Measurements from ENCODE around the gene ST8SIA5. TPM values are rescaled to one million over a fixed set of nuclear protein-coding genes. Genes with fewer than 3 reads are reported as not detected.
"Not testable (repeated sequence)": the region's sequence is repeated elsewhere in the genome, so short reads cannot be mapped to it uniquely, and the experiment has no call there.

ST8SIA5 gene
- 0.32 TPM in 1 of 2 replicates, not detected in the other for total RNA-seq

GRCh38 chr18:46756559-46757201 lies at the start of gene ST8SIA5:
TSS of gene ST8SIA5 (minus strand) at chr18:46757053. CDS start at chr18:46756508, 545 bp downstream.
- intact Hi-C loops (cut with micrococcal nuclease): no loop called here

DNA sequence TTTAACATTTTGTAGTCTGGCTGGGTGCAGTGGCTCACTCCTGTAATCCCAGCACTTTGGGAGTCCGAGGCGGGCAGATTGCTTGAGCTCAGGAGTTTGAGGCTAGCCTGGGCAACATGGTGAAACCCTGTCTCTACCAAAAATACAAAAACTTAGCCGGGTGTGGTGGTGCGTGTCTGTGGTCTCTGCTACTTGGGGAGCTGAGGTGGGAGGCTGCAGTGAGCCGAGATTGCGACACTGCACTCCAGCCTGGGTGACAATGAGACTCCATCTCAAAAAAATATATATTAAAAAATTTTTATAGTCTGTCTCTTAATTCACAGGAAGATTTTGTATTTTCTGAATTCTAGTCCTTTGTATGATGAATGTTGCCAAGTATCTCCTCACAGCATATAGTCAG lies 39.1 kb upstream of the ST8SIA5 start:
- intact Hi-C loops (cut with micrococcal nuclease): not testable (repeated sequence)

DNA sequence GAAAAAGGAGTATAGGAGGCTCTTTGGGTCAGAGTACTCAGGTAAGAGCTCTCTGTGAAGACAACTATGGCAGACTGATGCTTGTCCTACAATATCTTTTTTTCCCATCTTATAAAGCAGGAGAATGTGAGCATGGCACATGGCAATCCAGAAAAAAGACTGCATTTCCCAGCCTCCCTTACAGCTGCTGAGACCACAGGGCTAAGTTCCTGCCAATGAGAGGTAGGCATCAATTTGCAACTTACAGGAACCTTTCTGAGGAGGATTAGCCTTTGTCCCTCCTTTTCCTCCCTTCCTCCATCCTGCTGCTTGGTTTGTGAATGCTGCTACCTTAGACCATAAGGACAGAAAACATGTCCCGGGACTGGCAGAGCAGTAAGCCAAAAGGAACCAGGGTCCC lies 37.8 kb upstream of the ST8SIA5 start:
- intact Hi-C loops (cut with micrococcal nuclease): no loop called here

GRCh38 chr18:46793565-46793964 lies 36.7 kb upstream of the ST8SIA5 start:
- intact Hi-C loops (cut with micrococcal nuclease): no loop called here

DNA sequence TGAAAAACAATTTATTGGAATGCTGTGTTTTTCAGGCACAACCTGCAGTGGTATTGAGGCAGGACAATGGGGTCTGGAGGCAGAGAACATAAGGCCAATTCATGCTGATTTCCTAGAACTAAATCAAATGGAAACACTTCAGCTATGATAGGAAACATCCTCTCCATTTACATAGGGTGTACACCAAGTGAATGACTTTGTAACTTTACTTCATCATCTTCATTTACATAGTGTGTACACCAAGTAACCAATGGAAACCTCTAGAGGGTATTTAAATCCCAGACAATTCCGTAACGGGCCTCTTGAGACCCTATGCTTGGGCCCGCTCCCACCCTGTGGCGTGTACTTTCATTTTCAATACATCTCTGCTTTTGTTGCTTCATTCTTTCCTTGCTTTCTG lies 32.2 kb upstream of the ST8SIA5 start:
- intact Hi-C loops (cut with micrococcal nuclease): no loop called here

DNA sequence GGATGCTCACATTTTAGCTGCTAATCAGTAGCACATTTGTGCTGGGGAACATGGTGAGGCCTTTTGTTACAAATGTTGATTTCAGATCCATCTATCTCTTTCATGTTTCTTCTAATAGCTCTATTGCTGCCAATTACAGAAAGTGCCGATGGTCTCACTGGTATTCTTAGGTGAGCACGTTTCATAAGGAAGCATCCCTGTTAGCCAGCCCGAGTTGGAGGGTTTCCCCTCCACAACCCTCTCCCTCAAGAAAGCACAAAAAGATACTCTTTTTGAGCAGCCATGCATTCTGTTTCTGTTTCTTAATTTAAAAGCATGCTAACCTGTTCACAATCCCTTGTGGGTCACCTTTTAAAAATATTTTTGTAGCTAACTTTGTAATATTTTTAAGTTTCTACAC lies 30.8 kb upstream of the ST8SIA5 start:
- intact Hi-C loops (cut with micrococcal nuclease): no loop called here

GRCh38 chr18:46772357-46772756 lies 15.5 kb upstream of the ST8SIA5 start:
- intact Hi-C loops (cut with micrococcal nuclease): no loop called here

DNA sequence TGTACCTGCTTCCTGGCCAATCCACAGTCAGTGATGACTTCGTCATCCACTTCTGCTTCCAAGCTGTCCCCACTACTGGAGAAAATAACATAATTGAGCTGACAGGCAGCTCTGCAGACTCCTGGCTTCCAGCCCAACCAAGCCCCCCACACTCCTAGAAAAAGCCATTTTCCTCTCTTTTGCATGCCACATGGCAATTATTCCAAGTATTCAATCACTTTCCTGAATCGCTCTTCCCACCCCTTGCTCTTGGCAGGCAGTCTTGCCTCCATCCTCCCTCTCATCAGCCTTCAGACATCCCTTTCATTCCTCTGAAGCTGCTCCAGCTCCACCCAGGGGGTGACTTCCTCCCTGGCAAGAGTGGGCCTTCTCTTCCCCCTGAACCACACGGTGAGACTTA lies 14.3 kb upstream of the ST8SIA5 start:
- intact Hi-C loops (cut with micrococcal nuclease): no loop called here

GRCh38 chr18:46770708-46771107 lies 13.9 kb upstream of the ST8SIA5 start:
- intact Hi-C loops (cut with micrococcal nuclease): no loop called here

- intact Hi-C loops (cut with micrococcal nuclease): no loop called here
Observed at GRCh38 chr18:46768166-46768921, 11.5 kb upstream of the ST8SIA5 start.

DNA sequence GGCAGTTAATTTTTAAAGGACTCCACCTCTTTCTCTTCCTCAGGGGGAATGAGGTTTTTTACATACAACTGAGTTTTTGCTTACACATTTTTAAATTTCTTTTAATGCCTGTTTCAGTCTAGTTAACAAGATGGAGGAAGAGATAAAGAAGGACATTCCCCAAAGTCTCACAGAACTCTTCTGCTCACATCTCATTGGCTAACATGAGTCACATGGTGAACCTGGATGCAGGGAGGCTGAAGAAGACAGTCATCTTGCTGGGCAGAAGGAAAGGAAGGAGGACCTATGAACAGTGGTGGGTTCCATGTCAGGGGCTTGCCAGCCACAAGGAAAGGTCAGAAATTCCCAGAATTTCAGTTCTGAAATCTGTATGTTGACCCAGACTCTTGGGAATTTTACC lies 10.4 kb upstream of the ST8SIA5 start:
- intact Hi-C loops (cut with micrococcal nuclease): no loop called here

- intact Hi-C loops (cut with micrococcal nuclease): no loop called here
Observed at GRCh38 chr18:46764586-46764985, 7.7 kb upstream of the ST8SIA5 start.

GRCh38 chr18:46761059-46761769 lies 4.4 kb upstream of the ST8SIA5 start:
- intact Hi-C loops (cut with micrococcal nuclease): no loop called here

DNA sequence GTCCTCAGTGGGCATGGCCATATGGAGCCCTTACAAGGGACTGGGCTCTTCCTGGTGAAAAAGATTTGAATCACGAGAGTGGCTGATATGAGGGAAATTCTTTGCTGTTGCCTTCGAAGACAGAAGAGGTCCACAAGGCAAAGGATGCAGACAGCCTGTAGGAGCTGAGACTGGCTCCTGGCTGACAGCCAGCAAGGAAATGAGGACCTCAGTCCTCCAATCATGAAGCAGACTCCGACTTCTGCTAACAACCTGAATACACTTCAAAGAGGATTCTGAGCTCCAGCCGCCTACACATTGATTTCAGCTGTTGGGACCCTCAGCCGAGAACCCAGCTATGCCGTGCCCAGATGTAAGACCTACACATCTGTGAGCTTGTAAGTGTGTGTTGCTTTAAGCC lies 3.0 kb upstream of the ST8SIA5 start:
- intact Hi-C loops (cut with micrococcal nuclease): no loop called here

GRCh38 chr18:46756025-46756558 lies 761 bp downstream of the ST8SIA5 start:
- intact Hi-C loops (cut with micrococcal nuclease): no loop called here

GRCh38 chr18:46755315-46756024 lies 1.4 kb downstream of the ST8SIA5 start:
- intact Hi-C loops (cut with micrococcal nuclease): no loop called here

GRCh38 chr18:46754661-46755292 lies 2.1 kb downstream of the ST8SIA5 start:
- intact Hi-C loops (cut with micrococcal nuclease): no loop called here

DNA sequence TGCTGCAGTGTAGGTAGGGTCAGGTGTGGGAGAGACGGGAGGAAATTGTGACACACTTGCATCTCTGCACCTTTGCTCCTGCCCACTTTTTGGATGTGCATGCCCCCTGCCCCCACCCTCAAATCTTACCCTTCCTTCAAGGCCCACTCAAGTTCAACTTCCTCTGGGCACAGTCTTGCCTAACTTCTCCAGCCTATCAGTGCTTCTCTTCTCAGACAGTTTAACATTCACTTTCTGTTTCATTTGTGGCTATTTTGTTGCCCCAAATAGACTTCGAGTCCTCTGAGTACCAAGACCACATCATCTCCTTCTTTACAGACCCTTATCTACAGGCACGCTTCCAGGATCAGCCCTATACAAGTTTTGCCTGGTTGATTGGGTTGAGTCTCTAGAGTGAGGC lies 2.7 kb downstream of the ST8SIA5 start:
- intact Hi-C loops (cut with micrococcal nuclease): no loop called here

GRCh38 chr18:46751882-46752281 lies 5.0 kb downstream of the ST8SIA5 start:
- intact Hi-C loops (cut with micrococcal nuclease): no loop called here

DNA sequence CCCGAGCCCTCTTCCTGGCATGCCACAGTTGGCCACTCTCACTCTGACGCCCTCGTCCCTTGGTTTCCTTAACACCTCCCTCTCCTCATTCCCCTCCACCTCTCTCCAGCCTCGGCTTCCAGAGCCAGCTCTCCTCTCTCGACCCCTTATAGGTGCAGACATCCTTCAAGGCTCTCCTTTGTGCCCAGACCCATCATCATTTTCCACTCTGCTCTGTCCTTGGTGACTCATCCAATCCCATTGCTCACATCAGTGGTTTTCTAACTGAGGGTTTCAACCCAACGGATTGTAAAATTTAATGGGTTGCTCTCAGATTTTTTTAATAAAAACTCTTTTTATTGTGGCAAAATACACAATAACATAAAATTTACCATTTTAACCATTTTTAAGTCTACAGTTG lies 6.2 kb downstream of the ST8SIA5 start:
- intact Hi-C loops (cut with micrococcal nuclease): no loop called here

DNA sequence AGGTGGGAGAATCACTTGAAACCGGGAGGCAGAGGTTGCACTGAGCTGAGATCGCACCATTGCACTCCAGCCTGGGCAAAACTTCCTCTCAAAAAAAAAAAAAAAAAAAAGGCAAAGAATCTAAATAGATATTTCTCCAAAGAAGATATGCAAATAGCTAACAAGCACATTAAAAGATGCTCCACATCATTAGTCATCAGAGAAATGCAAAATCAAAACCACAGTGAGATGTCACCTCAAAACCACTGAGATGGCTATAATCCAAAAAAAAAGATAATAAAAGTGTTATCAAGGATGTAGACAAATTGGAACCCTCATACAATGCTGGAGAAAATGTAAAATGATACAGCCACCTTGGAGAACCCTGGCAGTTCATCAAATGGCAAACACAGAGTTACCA lies 8.4 kb downstream of the ST8SIA5 start:
- intact Hi-C loops (cut with micrococcal nuclease): no loop called here
